HepG2 (cell line): ENCODE data around the gene MEI1.
A peak's percentile ranks its signal among the peaks of the same experiment; 100 is the strongest.

Experiments used
- SIN3A ChIP-seq: IDR thresholded peaks from 2 replicates; pipeline ENCODE4 v1.6.1; 2011; ENCODE audit warnings: low read depth, mild to moderate bottlenecking, control low read depth, low read length, borderline replicate concordance
- ZNF138 ChIP-seq: sonication (generic); formaldehyde crosslinking; IDR thresholded peaks from 2 replicates; pipeline ENCODE4 v1.5.0; 2020; ENCODE audit warnings: mild to moderate bottlenecking, low read depth, missing genetic modification reagents
- TF ChIP-seq, protein P1 (sequence below): sonication (generic); formaldehyde crosslinking; IDR thresholded peaks from 2 replicates; pipeline ENCODE4 v1.4.0; 2020; ENCODE audit warnings: missing genetic modification reagents, borderline replicate concordance
- TF ChIP-seq, protein P2 (sequence below): sonication (generic); formaldehyde crosslinking; IDR thresholded peaks from 2 replicates; pipeline ENCODE4 v1.4.0; 2020; ENCODE audit warnings: mild to moderate bottlenecking, missing genetic modification reagents

GRCh38 chr22:41833369-41834004 is 134.2 kb downstream of the MEI1 start:
- TF ChIP-seq ZNF138 (peak; percentile 45; the same call in 1 of the 2 replicates), SIN3A (no peak)
- TF ChIP-seq, protein P1, sequence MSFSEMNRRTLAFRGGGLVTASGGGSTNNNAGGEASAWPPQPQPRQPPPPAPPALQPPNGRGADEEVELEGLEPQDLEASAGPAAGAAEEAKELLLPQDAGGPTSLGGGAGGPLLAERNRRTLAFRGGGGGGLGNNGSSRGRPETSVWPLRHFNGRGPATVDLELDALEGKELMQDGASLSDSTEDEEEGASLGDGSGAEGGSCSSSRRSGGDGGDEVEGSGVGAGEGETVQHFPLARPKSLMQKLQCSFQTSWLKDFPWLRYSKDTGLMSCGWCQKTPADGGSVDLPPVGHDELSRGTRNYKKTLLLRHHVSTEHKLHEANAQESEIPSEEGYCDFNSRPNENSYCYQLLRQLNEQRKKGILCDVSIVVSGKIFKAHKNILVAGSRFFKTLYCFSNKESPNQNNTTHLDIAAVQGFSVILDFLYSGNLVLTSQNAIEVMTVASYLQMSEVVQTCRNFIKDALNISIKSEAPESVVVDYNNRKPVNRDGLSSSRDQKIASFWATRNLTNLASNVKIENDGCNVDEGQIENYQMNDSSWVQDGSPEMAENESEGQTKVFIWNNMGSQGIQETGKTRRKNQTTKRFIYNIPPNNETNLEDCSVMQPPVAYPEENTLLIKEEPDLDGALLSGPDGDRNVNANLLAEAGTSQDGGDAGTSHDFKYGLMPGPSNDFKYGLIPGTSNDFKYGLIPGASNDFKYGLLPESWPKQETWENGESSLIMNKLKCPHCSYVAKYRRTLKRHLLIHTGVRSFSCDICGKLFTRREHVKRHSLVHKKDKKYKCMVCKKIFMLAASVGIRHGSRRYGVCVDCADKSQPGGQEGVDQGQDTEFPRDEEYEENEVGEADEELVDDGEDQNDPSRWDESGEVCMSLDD, result no peak
- TF ChIP-seq, protein P2, sequence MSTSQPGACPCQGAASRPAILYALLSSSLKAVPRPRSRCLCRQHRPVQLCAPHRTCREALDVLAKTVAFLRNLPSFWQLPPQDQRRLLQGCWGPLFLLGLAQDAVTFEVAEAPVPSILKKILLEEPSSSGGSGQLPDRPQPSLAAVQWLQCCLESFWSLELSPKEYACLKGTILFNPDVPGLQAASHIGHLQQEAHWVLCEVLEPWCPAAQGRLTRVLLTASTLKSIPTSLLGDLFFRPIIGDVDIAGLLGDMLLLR (CRISPR knock-in tag), result 0 out of 2 replicates have a peak, but pooled peaks have one; percentile 47
